Endothelial cell of umbilical vein (primary cell): Measurements from ENCODE around the gene ASXL1.

Source experiments
- CTCF ChIP-seq, 2 donors: IDR thresholded peaks; 1 replicate in 1 of 2; 2 replicates in 1 of 2; pipeline ENCODE4 v1.5.1; 2011; ENCODE audit warnings: low read length in 2 of 2, mild to moderate bottlenecking in 2 of 2, moderate library complexity in 2 of 2, control low read depth in 1 of 2, inconsistent platforms in 1 of 2, low read depth in 1 of 2; ENCODE audit not compliant: insufficient read depth in 1 of 2; ENCODE audit errors: extremely low read depth in 1 of 2
- EZH2 ChIP-seq: IDR thresholded peaks from 2 replicates; pipeline ENCODE4 v1.6.1; 2012; ENCODE audit warnings: borderline replicate concordance, low read depth, mild to moderate bottlenecking, moderate library complexity, low read length, inconsistent platforms; ENCODE audit not compliant: severe bottlenecking
- FOS ChIP-seq: IDR thresholded peaks from 2 replicates; pipeline ENCODE4 v1.6.1; 2011; ENCODE audit warnings: mild to moderate bottlenecking, low read length, moderate library complexity, borderline replicate concordance; ENCODE audit not compliant: insufficient read depth
- GATA2 ChIP-seq: IDR thresholded peaks from 2 replicates; pipeline ENCODE4 v1.7.0; 2011; ENCODE audit warnings: low read depth, mild to moderate bottlenecking, moderate library complexity, mixed read lengths, low read length; ENCODE audit not compliant: insufficient read length, insufficient read depth
- JUN ChIP-seq: IDR thresholded peaks from 2 replicates; pipeline ENCODE4 v1.6.1; 2011; ENCODE audit warnings: borderline replicate concordance, low read depth; ENCODE audit not compliant: insufficient read length, insufficient read depth
- MAX ChIP-seq: IDR thresholded peaks from 2 replicates; pipeline ENCODE4 v1.6.1; 2011; ENCODE audit not compliant: insufficient read depth, insufficient read length
- MYC ChIP-seq: IDR thresholded peaks from one replicate; pipeline ENCODE4 v1.6.1; 2011; ENCODE audit warnings: mild to moderate bottlenecking, low read depth, low read length
- POLR2A ChIP-seq: IDR thresholded peaks from 2 replicates; pipeline ENCODE4 v1.6.1; 2012; ENCODE audit warnings: low read depth, mild to moderate bottlenecking, control low read depth, low read length
- POLR2AphosphoS5 ChIP-seq: IDR thresholded peaks from 2 replicates; pipeline ENCODE4 v1.6.1; 2012; ENCODE audit warnings: low read depth, mild to moderate bottlenecking, control low read depth, low read length, moderate library complexity; ENCODE audit not compliant: insufficient read depth

- no peak for TF ChIP-seq CTCF (IDR thresholded peaks at IDR 0.05; ENCODE audit: extremely low read depth in 1 of 2, insufficient read depth in 1 of 2, low read depth in 1 of 2, low read length in 2 of 2)
- TF ChIP-seq POLR2A = no peak
- TF ChIP-seq POLR2AphosphoS5 = no peak
- no peak for TF ChIP-seq FOS
- TF ChIP-seq MAX = no peak
- no peak for TF ChIP-seq MYC
- no peak for TF ChIP-seq EZH2
- TF ChIP-seq JUN = no peak
- no peak for TF ChIP-seq GATA2
Measured at GRCh38 chr20:32400476-32400875, 42.3 kb downstream of the ASXL1 start.
